Renal pelvis (tissue), 4 donors: ENCODE measurements around the gene SLC25A22. TPM values are rescaled to one million over a fixed set of nuclear protein-coding genes. Genes with fewer than 3 reads are reported as not detected.

Experiments
- DNase-seq: peaks from one replicate; pipeline ENCODE4 v3.0.0-alpha.2; 2013
- polyA plus RNA-seq, 3 donors: library from polyadenylated mRNA; unstranded; fragments of 120-200 nt; gene quantifications; one replicate each; pipeline ENCODE4 v1.2.1, GENCODE V29; 2013; ENCODE audit not compliant: insufficient read length in 3 of 3

Gene SLC25A22
- polyA plus RNA-seq, 3 donors: 16.0 to 20.9 (median 20.6) TPM

DNA sequence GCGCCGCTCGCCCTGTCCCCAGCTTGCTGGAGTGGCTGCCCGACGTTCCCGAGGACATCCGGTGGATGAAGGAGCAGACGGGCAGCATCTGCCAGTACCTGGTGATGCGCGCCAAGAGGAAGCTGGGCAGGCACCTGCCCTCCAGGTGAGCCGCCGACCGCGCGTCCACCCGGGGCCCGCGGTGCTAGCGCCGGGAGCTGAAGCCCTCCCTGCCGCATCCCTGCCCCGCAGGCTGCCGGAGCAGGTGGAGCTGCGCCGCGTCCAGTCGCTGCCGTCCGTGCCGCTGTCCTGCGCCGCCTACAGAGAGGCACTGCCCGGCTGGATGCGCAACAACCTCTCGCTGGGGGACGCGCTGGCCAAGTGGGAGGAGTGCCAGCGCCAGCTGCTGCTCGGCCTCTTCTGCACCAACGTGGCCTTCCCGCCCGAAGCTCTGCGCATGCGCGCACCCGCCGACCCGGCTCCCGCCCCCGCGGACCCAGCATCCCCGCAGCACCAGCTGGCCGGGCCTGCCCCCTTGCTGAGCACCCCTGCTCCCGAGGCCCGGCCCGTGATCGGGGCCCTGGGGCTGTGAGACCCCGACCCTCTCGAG is 26.3 kb upstream of the SLC25A22 start:
- no peak for DNase-seq

GRCh38 chr11:823441-824291 is 25.6 kb upstream of the SLC25A22 start:
- no peak for DNase-seq

DNA sequence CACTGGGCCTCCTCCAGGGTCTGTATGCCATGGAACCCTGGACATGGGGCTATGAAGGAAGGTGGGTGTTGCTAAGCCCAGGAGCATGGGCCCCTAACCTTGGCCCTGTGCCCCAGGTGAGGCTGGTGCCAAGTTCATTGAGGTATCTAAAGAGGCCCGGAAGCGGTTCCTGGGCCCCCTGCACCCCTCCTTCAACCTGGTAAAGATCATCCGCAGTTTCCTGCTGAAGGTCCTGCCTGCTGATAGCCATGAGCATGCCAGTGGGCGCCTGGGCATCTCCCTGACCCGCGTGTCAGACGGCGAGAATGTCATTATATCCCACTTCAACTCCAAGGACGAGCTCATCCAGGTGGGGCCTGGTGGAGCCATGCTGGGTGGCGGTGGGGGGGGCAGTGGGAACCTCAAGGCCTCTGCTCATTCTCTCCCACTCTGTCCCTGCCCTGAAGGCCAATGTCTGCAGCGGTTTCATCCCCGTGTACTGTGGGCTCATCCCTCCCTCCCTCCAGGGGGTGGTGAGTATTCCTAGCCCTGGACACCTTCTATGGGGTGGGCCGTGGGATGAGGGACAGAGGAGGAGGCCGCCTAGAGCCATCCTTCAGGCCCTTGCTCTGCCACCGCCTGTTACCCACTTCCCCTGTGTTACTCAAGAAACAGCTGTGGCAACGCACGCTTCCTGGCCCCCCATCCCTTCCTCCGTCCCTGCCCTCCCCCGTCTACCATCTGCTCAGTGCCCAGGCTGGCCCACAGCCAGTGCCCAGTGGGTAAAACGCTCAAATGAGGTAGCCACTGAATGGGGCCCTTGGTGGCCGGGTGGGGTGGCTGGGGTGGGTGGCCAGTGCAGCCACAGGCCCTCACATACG is 23.7 kb upstream of the SLC25A22 start:
- no peak for DNase-seq

GRCh38 chr11:820655-821511 is 22.8 kb upstream of the SLC25A22 start:
- DNase-seq: no peak

DNA sequence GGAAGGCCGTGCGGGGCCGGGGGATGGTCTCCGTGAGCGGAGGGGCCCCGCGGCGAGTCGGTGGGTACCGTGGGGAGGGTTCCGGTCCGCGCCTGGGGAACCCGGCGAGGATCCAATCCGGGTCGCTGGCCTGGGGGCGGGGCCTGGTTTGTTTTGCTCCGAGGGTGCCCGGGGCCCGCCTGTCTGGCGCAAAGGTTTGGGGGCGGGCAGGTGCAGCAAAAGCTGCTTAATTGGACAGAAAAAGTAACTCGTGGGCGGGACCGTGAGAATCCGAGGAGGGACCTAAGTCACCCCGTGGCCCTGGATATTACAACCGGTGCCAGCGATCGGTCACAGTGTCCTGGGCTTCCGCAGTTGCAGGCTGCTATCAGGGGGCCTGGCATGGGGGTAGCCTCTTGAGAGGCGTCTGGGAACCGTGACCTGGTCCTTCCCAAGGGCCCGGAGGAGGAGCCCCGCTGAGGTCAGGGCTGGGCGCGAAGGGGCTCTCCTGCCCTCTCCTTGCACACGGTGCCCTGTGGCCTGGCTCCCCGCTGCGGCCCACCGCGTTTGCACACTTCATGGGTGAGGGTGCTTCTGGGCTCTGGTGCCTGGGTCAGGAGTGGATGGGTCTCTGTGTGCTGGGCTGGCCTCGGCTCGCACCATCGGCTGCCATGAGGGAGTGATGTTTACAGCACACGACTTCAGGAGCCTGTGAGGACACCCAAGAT is 22.0 kb upstream of the SLC25A22 start:
- peak; percentile 81 for DNase-seq

GRCh38 chr11:819129-819931 is 21.2 kb upstream of the SLC25A22 start:
- peak; percentile 88 for DNase-seq

GRCh38 chr11:818396-819128 is 20.5 kb upstream of the SLC25A22 start, which contains the start of gene PNPLA2:
PNPLA2 (plus strand) TSS chr11:818914; CDS start chr11:819719, 805 bp downstream.
- no peak for DNase-seq

GRCh38 chr11:816433-816779 is 18.3 kb upstream of the SLC25A22 start:
- no peak for DNase-seq

GRCh38 chr11:815675-816432 is 17.8 kb upstream of the SLC25A22 start:
- DNase-seq: no peak

- no peak for DNase-seq
Observed at GRCh38 chr11:813456-814096, 15.5 kb upstream of the SLC25A22 start.

DNA sequence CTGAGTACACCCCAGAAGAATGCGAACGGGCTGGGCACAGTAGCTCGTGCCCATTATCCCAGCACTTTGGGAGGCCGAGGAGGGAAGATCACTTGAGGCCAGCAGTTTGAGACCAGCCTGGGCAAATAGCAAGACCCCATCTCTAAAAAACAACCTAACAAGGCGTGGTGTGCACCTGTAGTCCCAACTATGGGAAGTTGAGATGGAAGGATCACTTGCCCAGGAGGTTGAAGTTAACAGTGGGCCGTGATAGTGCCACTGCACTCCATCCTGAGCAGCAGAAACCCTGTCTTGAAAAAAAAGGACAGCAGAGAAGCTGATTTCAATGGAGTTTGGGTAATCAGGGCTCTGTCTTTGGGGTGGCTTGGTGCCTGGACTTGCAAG is 15.0 kb upstream of the SLC25A22 start:
- DNase-seq: no peak

GRCh38 chr11:812390-812789 is 14.3 kb upstream of the SLC25A22 start:
- no peak for DNase-seq

GRCh38 chr11:811446-812245 is 13.6 kb upstream of the SLC25A22 start:
- DNase-seq: no peak

GRCh38 chr11:810040-810567 is 12.0 kb upstream of the SLC25A22 start:
- DNase-seq: no peak

DNA sequence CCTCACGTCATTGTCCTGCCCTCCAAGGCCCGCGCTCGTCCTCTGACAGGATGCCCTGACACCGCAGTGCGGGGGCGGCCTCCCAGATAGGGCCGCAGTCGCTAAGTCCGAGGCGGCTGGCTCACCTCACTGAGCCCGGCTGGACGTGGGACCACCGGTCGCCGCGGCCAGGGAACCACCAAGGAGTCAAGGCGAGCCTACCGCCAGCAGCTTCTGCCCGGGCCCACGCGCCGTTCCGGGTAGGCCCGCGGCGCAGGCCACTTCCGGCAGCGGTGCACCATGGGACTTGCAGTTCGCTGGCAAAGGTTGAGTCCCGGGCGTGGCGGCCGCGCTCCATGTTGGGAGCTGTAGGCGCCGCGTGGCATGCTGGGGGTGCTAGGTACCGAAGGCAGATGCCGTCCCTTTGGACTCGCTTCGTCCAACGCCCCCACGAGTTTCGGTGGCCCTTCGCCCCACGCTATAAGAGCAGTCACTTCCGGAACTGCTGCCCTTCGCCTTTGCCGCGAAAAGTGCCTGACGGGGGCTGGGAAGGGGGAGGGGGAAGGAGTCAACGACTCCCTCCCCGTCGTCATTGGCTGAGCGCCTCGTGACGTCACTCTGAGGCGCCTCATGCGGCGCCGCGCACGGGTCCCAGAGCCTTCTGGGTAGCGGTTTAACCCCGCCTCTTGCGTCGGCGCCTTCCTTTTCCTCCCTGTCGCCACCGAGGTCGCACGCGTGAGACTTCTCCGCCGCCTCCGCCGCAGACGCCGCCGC is 11.4 kb upstream of the SLC25A22 start, which contains the start of gene RPLP2:
Gene RPLP2 (plus strand): TSS at position 681 of the 753 bp plus-strand sequence. CDS start 268 bp downstream, outside the sequence.
- peak; percentile 97 for DNase-seq
